UCSD-AML1 (cell line): Measurements from ENCODE around the gene PTPN6.
A peak's percentile ranks its signal among the peaks of the same experiment; 100 is the strongest.

ENCODE experiments used
- DNase-seq: peaks from one replicate; lab custom pipeline; 2025; ENCODE audit not compliant: unreplicated experiment; lab: John Stamatoyannopoulos, UW

The PTPN6 gene

DNA sequence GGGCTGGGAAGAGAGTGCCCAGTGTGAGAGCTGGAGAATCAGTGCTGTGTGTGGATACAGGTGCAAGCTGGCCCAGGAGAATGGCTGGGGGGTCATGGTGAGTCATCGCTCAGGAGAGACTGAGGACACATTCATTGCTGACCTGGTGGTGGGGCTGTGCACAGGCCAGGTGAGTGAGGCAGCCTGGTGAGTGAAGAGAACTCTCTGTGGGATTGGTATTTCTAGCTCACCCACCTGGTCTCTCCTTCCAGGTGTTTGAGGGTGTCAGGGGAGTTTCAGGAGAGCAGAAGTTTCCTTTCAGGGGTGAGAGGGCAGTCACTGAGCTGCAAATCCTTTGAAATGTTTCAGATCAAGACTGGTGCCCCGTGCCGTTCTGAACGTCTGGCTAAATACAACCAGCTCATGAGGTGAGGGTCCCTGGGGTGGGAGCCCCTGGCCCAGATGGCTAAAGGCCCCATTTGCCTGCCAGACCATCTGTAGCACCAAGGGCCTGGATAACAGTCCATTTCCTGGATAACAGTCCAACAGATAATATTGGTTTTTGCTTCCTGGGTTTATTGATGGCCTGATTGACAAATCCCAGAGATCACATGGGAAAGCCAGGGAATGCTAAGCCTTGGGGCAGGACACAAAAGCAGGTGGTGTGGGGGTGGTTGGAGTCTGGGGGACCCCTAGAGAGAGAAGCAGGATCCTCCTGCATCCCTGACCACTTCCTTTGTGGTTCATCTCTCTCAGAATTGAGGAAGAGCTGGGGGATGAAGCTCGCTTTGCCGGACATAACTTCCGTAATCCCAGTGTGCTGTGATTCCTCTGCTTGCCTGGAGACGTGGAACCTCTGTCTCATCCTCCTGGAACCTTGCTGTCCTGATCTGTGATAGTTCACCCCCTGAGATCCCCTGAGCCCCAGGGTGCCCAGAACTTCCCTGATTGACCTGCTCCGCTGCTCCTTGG lies 28.9 kb upstream of the PTPN6 start:
- no peak for DNase-seq

DNA sequence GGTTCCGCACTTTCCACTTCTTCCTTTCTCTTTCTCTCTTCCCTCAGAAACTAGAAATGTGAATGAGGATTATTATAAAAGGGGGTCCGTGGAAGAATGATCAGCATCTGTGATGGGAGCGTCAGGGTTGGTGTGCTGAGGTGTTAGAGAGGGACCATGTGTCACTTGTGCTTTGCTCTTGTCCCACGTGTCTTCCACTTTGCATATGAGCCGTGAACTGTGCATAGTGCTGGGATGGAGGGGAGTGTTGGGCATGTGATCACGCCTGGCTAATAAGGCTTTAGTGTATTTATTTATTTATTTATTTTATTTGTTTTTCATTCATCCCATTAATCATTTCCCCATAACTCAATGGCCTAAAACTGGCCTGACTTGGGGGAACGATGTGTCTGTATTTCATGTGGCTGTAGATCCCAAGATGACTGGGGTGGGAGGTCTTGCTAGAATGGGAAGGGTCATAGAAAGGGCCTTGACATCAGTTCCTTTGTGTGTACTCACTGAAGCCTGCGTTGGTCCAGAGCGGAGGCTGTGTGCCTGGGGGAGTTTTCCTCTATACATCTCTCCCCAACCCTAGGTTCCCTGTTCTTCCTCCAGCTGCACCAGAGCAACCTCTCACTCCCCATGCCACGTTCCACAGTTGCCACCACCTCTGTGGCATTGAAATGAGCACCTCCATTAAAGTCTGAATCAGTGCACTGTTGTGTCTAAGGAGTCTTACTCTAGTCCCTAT lies 28.0 kb upstream of the PTPN6 start:
- DNase-seq = no peak

DNA sequence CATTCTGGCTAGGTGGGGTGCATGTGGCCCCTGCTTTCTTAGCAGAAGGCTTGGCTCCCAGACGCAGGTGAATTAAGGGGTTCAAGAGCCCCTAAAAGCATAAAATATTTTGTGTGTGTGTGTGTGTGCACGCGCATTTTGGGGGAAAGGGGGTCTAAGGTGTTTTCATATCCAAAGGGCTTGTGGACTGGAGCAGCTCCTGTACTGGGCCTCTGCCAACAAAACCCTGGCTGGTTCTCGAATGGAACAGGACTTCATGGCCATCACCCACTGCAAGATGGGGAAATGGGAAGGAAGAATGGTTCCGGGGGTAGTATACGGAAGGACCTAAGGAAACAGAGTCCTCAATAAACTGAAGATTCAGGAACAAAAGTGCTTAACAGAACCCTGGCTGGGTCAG lies 27.3 kb upstream of the PTPN6 start:
- no peak for DNase-seq

- DNase-seq = no peak
These were observed 26.0 kb upstream of the PTPN6 start for GRCh38 chr12:6925239-6925539.

- no peak for DNase-seq
These were observed 25.4 kb upstream of the PTPN6 start for GRCh38 chr12:6925540-6926279.

DNA sequence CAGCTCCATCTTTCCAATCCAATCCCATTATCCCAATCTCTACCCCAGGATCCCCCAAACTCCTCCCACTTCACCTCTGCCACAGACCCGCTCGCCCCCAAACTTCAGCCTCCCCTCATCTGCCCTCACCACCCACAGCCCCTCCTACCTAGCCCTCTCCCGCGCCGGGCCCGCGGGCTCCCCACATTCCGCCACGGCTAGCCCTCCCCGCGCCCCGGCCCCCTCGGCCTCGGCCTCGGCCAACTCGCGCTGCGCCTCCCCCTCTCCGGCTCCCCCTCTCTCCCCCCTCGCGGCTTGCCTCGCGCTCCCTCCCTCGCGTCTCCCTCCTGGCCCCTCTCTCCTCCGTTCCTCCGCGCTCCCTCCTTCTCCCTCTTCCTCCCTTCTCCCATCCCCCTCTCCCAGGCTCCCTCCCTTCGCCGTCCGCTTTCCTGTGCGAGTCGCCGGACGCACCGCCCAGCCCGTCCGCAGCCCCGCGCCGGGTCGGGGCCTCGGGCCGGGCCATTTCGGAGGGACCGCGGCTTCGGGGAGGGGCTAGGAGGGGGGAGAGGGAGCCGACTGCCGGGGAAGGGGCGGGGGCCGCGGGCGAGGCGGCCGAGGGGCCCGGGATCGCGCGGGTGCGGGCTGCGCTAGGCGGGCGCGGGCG lies 23.7 kb upstream of the PTPN6 start, which contains the start of gene ATN1:
Gene ATN1 (plus strand): TSS at position 581 of the 643 bp plus-strand sequence. CDS start 6,043 bp downstream, outside the sequence.
- peak; percentile 69 for DNase-seq

GRCh38 chr12:6928022-6928702 lies 23.0 kb upstream of the PTPN6 start:
- DNase-seq = no peak

DNA sequence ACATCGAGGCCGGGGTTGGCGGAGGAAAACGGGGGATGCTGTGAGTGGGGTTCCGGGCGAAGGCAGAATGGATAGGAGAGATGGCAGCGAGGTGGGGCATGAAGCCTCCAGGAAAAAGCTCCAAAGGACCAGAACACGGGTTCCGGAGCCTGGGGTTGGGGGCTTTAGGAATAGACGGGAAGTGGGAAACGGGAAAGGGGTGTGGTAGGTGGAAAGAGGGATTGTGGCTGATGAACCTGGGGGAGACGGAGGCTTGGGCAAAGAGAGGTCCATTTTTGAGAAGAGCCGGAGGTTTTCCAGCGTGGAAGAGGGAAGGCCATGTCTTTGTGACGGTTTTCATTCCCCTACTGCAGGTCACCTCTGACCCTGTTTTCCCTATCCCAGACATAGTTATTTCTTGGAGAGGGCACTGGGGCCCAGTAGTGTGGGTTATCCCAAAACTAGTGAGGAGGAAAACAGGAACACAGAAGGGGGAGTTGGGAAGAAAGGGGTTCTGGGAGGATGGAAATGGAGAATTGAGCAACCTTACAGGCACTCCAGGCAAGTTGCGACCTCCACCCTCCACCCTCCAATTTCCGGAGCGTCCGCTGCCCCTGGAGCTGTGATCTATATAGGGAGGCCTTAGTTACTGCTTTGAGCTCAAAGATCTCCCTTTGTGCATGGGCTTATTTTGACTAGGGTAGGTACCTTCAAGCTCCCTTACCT lies 22.3 kb upstream of the PTPN6 start:
- no peak for DNase-seq

- DNase-seq = no peak
These were observed 21.4 kb upstream of the PTPN6 start for GRCh38 chr12:6929466-6930452.

DNA sequence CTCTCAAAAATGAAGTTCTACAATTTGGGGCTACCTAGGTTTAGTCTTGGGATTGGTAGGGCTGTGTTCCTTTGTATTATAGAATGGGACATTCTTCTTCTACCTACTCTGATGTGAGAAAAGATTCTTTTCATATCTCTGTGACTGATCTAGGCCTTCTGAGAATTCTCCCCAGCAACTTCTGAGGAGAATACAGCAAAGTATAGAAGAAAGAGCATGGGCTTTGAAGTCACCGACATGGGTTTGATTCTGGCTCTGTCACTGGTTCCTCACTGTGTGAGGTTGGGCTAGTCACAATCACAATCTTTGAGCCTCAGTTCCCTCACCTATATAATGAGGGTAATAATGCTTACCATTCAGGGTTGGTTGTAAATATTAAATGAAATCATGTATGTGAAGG lies 18.4 kb upstream of the PTPN6 start:
- DNase-seq = no peak

DNA sequence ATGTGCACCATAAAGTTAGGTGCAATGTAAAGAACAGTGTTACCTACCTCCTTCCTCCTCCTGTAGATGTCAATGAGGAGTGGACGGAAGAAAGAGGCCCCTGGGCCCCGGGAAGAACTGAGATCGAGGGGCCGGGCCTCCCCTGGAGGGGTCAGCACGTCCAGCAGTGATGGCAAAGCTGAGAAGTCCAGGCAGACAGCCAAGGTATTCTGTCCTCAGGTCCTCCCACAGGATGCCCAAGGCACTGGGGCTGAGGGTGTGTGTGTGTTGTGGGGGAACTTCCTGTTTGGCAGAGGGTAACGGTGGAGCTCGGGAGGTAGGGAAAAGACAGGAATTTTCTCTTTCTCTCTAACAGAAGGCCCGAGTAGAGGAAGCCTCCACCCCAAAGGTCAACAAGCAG lies 17.0 kb upstream of the PTPN6 start:
- DNase-seq = no peak

GRCh38 chr12:6935371-6936193 lies 15.6 kb upstream of the PTPN6 start:
- DNase-seq = no peak

DNA sequence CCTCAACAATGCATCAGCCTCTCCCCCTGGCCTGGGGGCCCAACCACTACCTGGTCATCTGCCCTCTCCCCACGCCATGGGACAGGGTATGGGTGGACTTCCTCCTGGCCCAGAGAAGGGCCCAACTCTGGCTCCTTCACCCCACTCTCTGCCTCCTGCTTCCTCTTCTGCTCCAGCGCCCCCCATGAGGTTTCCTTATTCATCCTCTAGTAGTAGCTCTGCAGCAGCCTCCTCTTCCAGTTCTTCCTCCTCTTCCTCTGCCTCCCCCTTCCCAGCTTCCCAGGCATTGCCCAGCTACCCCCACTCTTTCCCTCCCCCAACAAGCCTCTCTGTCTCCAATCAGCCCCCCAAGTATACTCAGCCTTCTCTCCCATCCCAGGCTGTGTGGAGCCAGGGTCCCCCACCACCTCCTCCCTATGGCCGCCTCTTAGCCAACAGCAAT lies 14.9 kb upstream of the PTPN6 start:
- no peak for DNase-seq

GRCh38 chr12:6936636-6937480 lies 14.3 kb upstream of the PTPN6 start:
- DNase-seq = no peak

GRCh38 chr12:6937481-6938352 lies 13.4 kb upstream of the PTPN6 start:
- DNase-seq = peak; percentile 93
